Liver (tissue), 3 donors: Measurements from ENCODE around the gene CAGE1.

Experiments used
- RAD21 ChIP-seq, 2 donors: IDR thresholded peaks; 2 replicates each; pipeline ENCODE4 v1.6.1; 2016; ENCODE audit warnings: antibody characterized with exemption in 2 of 2, mild to moderate bottlenecking in 2 of 2
- TF ChIP-seq, protein P1 (sequence below): fragments of 150-350 bp; IDR thresholded peaks from 2 replicates; pipeline ENCODE4 v1.5.1; 2017; ENCODE audit warnings: improper control_type of control experiment, low read depth, low read length; ENCODE audit not compliant: missing input control
- TF ChIP-seq, protein P2 (sequence below): IDR thresholded peaks from 2 replicates; pipeline ENCODE4 v1.6.1; 2016; ENCODE audit warnings: antibody characterized with exemption
- donor health status: healthy.
- donor health status: healthy.

- TF ChIP-seq RAD21 (IDR thresholded peaks at IDR 0.05): no peak
- TF ChIP-seq, protein P1, sequence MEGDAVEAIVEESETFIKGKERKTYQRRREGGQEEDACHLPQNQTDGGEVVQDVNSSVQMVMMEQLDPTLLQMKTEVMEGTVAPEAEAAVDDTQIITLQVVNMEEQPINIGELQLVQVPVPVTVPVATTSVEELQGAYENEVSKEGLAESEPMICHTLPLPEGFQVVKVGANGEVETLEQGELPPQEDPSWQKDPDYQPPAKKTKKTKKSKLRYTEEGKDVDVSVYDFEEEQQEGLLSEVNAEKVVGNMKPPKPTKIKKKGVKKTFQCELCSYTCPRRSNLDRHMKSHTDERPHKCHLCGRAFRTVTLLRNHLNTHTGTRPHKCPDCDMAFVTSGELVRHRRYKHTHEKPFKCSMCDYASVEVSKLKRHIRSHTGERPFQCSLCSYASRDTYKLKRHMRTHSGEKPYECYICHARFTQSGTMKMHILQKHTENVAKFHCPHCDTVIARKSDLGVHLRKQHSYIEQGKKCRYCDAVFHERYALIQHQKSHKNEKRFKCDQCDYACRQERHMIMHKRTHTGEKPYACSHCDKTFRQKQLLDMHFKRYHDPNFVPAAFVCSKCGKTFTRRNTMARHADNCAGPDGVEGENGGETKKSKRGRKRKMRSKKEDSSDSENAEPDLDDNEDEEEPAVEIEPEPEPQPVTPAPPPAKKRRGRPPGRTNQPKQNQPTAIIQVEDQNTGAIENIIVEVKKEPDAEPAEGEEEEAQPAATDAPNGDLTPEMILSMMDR: no peak
- TF ChIP-seq, protein P2, sequence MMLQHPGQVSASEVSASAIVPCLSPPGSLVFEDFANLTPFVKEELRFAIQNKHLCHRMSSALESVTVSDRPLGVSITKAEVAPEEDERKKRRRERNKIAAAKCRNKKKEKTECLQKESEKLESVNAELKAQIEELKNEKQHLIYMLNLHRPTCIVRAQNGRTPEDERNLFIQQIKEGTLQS: no peak
Observed at GRCh38 chr6:7389162-7389450, 436 bp downstream of the CAGE1 start.
